SJCRH30 (cell line): ENCODE data around the gene DIPK1B. TPM values are rescaled to one million over a fixed set of nuclear protein-coding genes. Genes with fewer than 3 reads are reported as not detected.

Experiments
- DNase-seq, 2 experiments: peaks; one replicate each; pipeline ENCODE4 v3.0.0-alpha.2; 2015 to 2020
- H3K27ac ChIP-seq: fragments of 250-450 bp; sonication (Bioruptor Pico); 2 replicates; pipeline ENCODE4 v1.5.1; 2020; ENCODE audit warnings: mild to moderate bottlenecking, moderate library complexity
- H3K27me3 ChIP-seq: fragments of 250-450 bp; sonication (Bioruptor Pico); 2 replicates; pipeline ENCODE4 v1.5.1; 2020; ENCODE audit warnings: mild to moderate bottlenecking, moderate library complexity
- H3K36me3 ChIP-seq: fragments of 250-450 bp; sonication (Bioruptor Pico); 2 replicates; pipeline ENCODE4 v1.5.1; 2020; ENCODE audit warnings: mild to moderate bottlenecking, moderate library complexity
- H3K4me1 ChIP-seq: fragments of 250-450 bp; sonication (Bioruptor Pico); 2 replicates; pipeline ENCODE4 v1.5.1; 2020; ENCODE audit warnings: mild to moderate bottlenecking, moderate library complexity
- H3K4me3 ChIP-seq: fragments of 250-450 bp; sonication (Bioruptor Pico); 2 replicates; pipeline ENCODE4 v1.5.1; 2020; ENCODE audit warnings: mild to moderate bottlenecking, moderate library complexity
- H3K9me3 ChIP-seq: fragments of 250-450 bp; sonication (Bioruptor Pico); replicated peaks from 2 replicates; pipeline ENCODE4 v1.5.1; 2020; ENCODE audit warnings: mild to moderate bottlenecking, moderate library complexity
- total RNA-seq: library from RNA; depleted of rRNA; stranded (reverse); fragments of >200 nt; shearing (Covaris generic); gene quantifications from 2 replicates; pipeline ENCODE4 v1.2.3, GENCODE V29; 2014

DIPK1B gene
- total RNA-seq, 1 experiment from 2014 or later: 5.0 TPM

DNA sequence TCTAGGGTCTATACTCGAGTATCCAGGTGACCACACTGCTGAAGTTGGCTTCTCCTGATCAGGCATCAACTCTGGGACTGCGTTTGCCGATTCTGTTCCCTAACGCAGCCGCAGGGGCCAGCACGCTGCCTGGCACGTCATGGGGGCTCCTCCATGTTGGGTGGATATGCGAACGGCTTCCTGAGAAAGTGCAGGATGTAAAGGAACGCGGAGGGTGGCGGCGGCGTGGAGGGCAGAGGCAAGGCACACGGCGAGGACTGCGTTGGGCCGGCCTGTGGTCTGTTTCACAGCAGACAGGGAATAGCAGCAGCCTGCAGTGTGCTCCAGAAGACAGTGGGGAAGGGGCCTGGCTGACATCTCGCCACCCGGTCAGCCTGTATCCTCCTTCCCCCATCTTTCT, 26.6 kb downstream of the DIPK1B start:
- Histone ChIP-seq H3K4me1 (peaks cover 15% of the 10 kb centered on the region), H3K4me3 (no peak overlapping the region), H3K36me3 (no peaks in the 10 kb centered on the region), H3K27me3 (peaks cover 34% of the 10 kb centered on the region), H3K9me3 (no peaks in the 10 kb centered on the region), H3K27ac (no peak overlapping the region)
- DNase-seq: no peak

DNA sequence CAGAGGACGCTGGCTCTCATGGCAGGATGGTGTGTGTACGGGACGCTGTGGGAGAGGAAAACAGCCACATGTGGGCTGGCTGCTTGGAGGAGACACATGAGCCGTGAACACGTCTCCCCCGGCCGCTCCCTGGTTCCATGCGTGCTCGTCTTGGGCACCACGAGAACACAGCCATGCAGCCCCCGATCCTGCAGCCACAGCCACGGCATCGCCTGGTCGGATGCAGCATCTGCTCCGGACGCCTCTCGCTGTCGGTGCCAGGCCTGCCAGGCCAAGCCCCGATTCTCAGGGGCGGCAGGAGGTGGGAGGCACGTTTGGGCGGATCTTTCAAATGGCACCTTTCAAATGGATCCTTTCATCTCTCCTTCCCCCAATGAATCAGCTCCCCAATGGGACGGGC, 27.1 kb downstream of the DIPK1B start:
- Histone ChIP-seq H3K27ac (no peak overlapping the region), H3K36me3 (no peaks in the 10 kb centered on the region), H3K4me3 (no peak overlapping the region), H3K4me1 (peaks cover 15% of the 10 kb centered on the region), H3K9me3 (no peaks in the 10 kb centered on the region), H3K27me3 (peaks cover 34% of the 10 kb centered on the region)
- no peak for DNase-seq

DNA sequence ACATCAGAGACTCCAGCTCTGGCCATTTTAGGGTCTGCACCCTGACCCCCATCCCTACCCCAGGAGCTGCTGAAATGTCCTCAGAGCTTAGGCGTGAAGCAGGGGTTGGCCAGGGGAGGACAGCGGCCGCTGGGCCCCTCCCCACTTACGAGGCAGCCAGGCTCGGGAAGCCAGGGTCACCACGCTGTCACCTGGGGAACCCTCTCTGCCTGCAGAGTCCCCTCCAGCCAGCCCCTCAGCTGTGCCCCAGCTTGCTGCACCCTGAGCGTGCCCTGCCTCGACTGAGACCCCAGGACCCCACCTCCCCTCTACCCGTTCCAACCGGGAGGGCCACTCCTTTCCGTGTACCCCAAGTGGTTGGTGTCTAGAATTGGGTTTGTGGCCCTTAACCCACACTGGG, 27.7 kb downstream of the DIPK1B start:
- Histone ChIP-seq H3K27me3 (peaks cover 30% of the 10 kb centered on the region), H3K36me3 (no peaks in the 10 kb centered on the region)

DNA sequence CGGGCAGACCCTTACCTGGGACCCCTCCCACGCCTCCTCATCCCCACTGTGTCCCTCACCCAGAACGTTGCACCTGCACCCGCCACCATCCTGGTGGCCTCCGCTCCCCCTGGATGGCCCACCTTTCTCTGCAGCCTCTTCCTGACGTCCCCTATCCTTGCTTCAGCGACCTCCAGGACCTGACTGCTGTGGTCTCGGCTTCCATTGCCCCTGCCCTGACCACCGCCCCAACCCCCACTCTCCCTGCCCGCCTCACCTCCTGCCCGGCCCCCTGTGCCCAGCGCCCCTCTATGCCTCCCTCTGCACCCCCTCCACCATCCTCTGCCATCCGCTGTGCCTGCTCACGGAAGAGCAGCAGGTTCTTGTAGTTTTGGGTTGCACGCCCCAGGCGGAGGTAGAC, 28.1 kb downstream of the DIPK1B start:
- DNase-seq: no peak
- H3K9me3 ChIP-seq: no peaks in the 10 kb centered on the region
- no peaks in the 10 kb centered on the region for H3K36me3 ChIP-seq
- no peak overlapping the region for H3K27ac ChIP-seq
- H3K27me3 ChIP-seq: peaks cover 27% of the 10 kb centered on the region
- peaks cover 15% of the 10 kb centered on the region for H3K4me1 ChIP-seq
- no peak overlapping the region for H3K4me3 ChIP-seq

More for the DNA sequence above, 27.7 kb downstream of the DIPK1B start:
- Histone ChIP-seq H3K27ac (no peak overlapping the region), H3K9me3 (no peaks in the 10 kb centered on the region), H3K4me1 (peaks cover 15% of the 10 kb centered on the region), H3K4me3 (no peak overlapping the region)
- DNase-seq: no peak

DNA sequence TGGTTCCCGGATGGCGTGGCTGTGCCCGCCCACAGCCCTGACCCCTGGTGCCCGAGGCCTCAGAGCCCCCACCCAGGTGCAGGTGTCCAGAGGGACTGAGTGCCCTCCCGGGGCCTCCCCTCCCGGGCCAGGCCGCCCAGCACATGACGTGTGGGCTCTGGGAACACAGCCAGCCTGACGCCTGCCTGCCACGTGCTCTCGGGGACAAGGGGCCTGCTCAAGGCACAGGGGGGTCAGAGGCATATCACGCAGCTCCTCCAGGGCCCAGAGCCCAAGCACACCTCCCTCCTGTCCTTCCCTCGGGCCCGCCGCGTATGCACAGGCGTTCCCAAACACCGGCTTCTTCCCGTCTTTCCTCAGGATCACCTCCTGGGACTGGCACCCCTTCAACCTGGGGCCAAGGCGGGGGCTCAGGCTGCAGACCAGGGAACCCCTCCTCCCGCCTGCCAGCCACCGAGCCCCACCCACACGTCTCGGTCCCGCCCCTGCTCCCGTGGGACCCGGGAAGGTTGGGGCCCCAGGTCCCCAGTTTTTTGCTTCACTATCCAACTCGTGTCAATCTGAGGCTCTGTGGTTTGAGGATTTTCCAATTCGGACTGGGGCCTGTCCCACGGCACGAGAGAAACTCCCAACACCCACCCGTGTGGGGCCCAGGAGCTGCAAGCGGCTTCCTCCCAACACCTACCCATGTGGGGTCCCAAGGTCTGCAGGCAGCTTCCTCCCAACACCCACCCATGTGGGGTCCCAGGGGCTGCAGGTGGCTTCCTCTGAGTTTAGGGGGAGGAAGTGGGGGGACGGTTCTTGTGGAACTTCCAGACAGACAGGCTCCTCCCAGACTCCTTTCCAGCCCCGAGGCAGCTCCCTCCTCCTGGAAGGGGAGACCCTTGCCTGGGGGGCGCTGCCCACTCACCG, 28.9 kb downstream of the DIPK1B start:
- peaks cover 24% of the 10 kb centered on the region for H3K27me3 ChIP-seq

DNA sequence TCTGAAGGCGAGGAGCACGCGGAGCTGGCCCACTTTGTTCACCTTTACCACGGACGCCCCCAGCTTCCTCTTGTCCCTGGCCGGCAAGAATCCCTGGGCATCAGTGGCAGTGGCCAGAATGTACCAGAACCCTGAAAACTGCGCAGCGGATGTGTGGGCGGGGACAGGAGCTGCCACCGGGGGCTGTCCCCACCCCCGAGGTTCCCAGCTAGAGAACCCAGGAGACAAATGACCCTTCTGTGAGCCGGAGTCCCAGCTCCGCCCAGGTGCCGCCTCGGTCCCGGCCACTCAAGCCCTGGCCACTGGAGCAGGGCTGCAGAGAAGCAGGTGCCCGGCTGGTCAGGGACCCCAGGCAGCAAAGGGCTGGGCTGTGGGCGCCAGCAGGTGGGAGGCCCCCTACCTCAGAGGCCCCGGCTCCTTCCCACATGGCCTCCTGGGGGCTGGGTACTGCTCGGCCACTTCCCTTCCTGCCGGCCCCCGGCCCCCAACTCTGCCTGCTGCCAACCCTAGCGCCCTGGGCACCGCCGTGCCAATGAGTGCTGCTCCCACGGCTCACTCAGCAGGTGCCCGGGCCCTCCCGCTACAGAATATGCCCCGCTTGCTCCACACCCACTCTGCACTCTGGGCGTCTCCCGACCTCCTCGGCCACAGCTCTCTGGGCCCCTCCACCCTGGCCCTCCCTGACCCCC, 29.7 kb downstream of the DIPK1B start:
- peaks cover 15% of the 10 kb centered on the region for H3K4me1 ChIP-seq
- no peak overlapping the region for H3K4me3 ChIP-seq
- peaks cover 28% of the 10 kb centered on the region for H3K27me3 ChIP-seq
- no peak for DNase-seq
- H3K9me3 ChIP-seq: no peaks in the 10 kb centered on the region
- H3K27ac ChIP-seq: no peak overlapping the region
- no peaks in the 10 kb centered on the region for H3K36me3 ChIP-seq

More for the DNA sequence above, 28.9 kb downstream of the DIPK1B start:
- Histone ChIP-seq H3K27ac (no peak overlapping the region), H3K9me3 (no peaks in the 10 kb centered on the region), H3K4me3 (no peak overlapping the region), H3K36me3 (no peaks in the 10 kb centered on the region), H3K4me1 (peaks cover 15% of the 10 kb centered on the region)
- no peak for DNase-seq

DNA sequence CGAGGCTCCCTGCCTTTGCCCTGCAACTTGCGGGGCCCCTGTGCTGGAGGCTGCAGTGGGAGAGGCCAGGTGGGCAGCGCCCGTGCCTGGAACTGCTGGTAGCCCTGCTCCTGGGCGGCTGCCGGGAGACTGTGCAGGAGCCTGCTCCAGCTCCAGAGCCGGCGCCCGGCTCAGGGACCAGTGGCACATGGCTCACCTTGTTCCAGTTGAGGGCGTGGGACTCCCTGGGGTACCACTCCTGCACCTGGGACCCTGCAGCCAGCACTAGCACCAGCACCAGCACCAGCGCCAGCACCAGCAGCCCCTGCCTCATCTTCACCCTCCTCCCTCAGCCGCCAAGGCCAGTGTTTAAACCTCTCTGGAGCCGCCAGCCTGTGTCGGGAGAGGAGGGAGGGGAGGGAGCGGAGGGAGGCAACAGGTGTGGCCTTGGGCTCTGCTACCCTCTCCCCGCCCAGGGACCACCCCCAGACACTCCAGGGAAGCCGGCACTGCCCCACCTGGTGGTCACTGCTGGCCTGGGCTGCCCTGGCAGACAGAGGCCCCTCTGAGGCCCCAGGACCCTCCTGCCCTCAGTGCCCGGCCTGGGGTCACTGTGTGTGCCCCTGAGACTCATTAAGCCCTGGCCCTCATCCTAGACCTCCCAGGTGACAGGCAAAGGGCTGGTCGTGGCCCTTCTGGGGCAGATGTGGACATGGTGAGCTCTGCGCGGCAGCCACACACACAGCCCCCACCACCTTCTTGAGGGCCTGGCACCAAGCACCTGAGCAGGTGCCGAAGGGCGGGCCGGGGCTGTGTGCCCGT, 30.4 kb downstream of the DIPK1B start, which contains the start of gene LCN10:
Gene LCN10 (minus strand): TSS at position 350 of the 801 bp plus-strand sequence. CDS start 37 bp downstream, at position 313.
- H3K36me3 ChIP-seq: no peaks in the 10 kb centered on the region
- H3K27ac ChIP-seq: no peak within 1 kb of the TSS
- peak; percentile 88 to 90 for DNase-seq
- peaks cover 15% of the 10 kb centered on the region for H3K4me1 ChIP-seq
- peaks cover 32% of the 10 kb centered on the region for H3K27me3 ChIP-seq
- H3K9me3 ChIP-seq: no peaks in the 10 kb centered on the region
- H3K4me3 ChIP-seq: no peak within 1 kb of the TSS

DNA sequence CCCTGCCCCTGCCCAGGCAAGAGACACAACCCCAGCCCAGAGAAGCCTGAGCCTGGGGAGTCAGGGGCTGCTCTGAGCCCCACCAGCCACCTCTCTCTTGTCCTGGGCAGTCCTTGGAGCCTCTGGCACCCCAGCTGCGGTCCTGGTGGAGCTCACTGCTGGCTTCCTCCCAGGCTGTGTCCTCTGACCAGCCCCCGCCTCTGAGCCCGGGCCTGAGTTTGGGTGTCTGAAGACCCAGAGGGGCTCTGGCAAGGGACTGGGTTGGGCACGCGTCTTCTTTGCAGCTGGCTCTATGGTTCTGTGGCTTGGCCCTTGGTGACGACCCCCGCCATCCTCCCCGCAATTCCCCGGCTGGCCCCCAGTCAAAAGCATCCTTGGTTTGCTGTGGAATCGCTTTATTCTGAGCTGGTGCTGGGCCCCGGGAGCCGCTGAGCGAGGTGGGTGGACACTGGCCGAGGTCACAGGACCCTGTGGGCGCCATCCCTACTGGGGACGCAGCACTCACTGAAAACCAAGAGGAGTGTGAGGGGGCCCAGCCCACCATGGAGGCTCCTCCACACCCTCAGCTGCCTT, 31.4 kb downstream of the DIPK1B start:
- Histone ChIP-seq H3K4me1 (peaks cover 15% of the 10 kb centered on the region), H3K36me3 (no peaks in the 10 kb centered on the region), H3K27ac (no peak overlapping the region), H3K27me3 (peaks cover 39% of the 10 kb centered on the region), H3K9me3 (no peaks in the 10 kb centered on the region), H3K4me3 (no peak overlapping the region)
- no peak for DNase-seq

DNA sequence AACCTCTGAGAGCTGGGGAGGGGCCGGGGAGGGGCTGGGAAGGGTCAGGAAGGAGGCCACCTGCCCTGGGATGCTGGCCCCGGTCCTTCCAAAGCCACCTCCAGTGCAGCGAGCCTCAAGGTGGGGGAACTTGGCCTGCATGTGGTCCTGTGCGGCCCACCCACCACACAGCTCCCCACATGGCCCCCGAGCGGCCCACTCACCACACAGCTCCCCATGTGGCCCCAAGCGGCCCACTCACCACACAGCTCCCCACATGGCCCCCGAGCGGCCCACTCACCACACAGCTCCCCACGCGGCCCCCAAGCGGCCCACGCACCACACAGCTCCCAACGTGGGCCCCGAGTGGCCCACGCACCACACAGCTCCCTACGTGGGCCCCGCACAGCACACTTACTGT, 32.4 kb downstream of the DIPK1B start:
- no peak for DNase-seq
- Histone ChIP-seq H3K27ac (no peak overlapping the region), H3K36me3 (no peaks in the 10 kb centered on the region), H3K4me1 (peaks cover 15% of the 10 kb centered on the region), H3K4me3 (no peak overlapping the region), H3K27me3 (peaks cover 45% of the 10 kb centered on the region), H3K9me3 (no peaks in the 10 kb centered on the region)

DNA sequence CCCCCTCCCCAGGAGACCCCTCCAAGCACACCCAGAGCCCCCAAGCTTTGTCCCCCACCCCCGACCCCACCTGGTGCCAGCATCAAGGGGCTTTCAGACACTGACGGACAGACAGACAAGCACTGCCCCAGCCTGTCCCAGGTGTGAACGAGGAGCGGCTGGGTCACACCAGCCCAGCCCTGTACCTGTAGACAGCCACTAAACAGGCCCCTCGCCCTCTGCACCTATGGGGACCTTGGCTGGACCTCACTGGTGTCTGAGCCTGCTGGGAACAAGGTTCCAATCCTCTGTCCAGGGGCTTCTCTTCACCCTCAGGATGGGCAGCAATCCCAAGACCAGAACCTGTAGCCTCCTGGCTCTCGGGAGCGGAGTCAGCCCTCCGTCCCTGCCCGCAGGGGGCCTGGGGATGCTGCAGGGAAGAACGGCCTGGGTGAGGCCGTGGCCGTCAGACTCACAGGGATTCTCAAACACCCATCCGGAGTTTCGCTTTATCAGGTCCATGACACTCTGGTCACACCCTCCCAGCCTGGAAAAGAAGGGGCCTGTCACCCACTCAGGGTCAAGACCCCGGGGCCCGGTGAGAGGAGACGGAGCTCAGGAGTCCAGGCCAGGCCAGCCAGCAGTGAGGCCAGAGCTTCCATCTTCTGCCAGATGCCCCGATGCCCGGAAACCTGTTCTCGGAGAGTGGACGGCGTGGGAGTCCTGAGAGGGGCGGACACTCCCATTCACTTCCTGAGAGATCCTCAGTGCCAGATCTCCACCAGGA, 33.2 kb downstream of the DIPK1B start:
- no peak for DNase-seq
- Histone ChIP-seq H3K36me3 (no peaks in the 10 kb centered on the region), H3K4me3 (no peak overlapping the region), H3K9me3 (no peaks in the 10 kb centered on the region), H3K27ac (no peak overlapping the region), H3K4me1 (peaks cover 15% of the 10 kb centered on the region), H3K27me3 (peaks cover 40% of the 10 kb centered on the region)

DNA sequence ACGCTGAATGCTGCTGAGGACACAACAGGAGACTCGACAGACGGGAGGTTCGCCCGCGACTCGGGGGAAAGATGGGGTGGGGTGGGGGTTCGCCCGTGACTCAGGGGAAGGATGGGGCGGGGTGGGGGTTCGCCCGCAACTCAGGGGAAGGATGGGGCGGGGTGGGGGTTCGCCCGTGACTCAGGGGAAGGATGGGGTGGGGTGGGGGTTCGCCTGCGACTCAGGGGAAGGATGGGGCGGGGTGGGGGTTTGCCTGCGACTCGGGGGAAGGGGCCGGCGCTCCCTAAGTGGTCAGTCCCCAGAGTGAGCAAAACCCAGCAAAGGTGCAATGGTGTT, 33.8 kb downstream of the DIPK1B start:
- H3K27ac ChIP-seq: no peak overlapping the region
- H3K4me1 ChIP-seq: peaks cover 9% of the 10 kb centered on the region
- H3K27me3 ChIP-seq: peaks cover 34% of the 10 kb centered on the region
- no peaks in the 10 kb centered on the region for H3K36me3 ChIP-seq
- H3K4me3 ChIP-seq: no peak overlapping the region
- DNase-seq: no peak
- H3K9me3 ChIP-seq: no peaks in the 10 kb centered on the region; the same call in 1 of the 2 replicates

DNA sequence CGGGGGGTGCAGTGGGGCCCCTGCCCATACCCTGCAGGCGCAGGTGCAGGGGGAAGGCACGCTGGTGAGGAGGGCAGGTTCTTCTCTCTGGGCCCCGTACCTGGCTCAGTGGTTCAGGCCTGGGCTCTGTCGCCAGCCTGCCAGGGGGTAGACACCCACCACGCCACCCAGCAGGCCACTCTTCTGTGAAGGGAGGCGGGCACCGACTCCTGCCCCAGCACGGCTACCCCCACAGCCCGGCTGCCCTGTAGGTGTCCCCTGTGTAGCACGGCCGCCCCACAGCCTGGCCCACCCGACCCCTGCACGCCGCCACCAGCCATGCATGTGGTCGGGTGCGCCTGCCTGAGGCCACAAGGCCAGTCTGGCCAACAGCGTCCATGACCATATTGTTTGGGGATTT, 34.2 kb downstream of the DIPK1B start:
- Histone ChIP-seq H3K36me3 (no peaks in the 10 kb centered on the region), H3K9me3 (peaks cover 3% of the 10 kb centered on the region), H3K27me3 (peaks cover 29% of the 10 kb centered on the region), H3K4me3 (no peak overlapping the region), H3K4me1 (peaks cover 5% of the 10 kb centered on the region), H3K27ac (no peak overlapping the region)
- DNase-seq: no peak

DNA sequence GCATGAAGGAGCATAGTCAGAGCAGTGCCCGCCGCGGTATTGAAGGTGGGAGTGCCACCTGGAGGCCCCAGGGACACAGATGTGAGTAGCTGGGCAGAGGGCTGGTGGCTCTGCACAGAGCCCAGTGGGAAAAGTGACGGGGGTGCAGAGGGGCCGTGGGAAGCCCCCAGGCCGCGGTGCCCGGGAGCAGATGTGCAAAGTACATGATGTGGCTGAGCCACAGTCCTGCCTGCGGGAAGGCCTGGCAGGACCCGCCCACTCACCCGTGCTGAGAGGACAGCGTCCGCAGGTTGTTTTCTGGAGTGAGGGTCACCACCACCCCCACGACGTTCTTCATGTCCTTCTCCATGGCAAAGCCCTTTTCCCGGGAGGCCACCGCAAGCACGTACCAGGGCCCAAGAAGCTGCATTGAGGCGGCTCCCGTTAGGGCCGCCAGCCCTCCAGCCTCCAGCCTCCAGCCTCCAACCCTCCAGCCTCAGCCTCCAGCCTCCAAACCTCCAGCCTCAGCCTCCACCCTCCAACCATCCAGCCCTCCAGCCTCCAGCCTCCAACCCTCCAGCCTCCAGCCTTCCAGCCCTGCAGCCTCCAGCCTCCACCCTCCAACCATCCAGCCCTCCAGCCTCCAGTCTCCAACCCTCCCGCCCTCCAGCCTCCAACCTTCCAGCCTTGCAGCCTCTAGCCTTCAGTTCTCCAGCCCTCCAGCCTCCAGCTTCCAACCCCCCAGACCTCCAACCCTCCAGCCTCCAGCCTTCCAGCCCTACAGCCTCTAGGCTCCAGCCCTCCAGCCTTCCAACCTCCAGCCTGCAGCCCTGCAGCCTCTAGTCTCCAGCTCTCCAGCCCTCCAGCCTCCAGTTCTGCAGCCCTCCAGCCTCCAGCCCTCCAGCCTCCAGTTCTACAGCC, 35.0 kb downstream of the DIPK1B start:
- peaks cover 9% of the 10 kb centered on the region for H3K9me3 ChIP-seq
- no peak overlapping the region for H3K4me3 ChIP-seq
- H3K36me3 ChIP-seq: no peaks in the 10 kb centered on the region
- no peak overlapping the region for H3K27ac ChIP-seq
- H3K27me3 ChIP-seq: peaks cover 24% of the 10 kb centered on the region
- H3K4me1 ChIP-seq: peaks cover 2% of the 10 kb centered on the region; the same call in 1 of the 2 replicates
- DNase-seq: no peak
